DOHH2 (cell line): ENCODE measurements around the gene SLC6A8.

Source experiments
- H3F3A ChIP-seq: fragments of 200-600 bp; sonication (generic), shearing (Covaris generic); 2 replicates; pipeline ENCODE4 v1.6.0; 2016; ENCODE audit warnings: antibody characterized with exemption, mild to moderate bottlenecking; ENCODE audit not compliant: control insufficient read depth, insufficient read depth
- H3K27ac ChIP-seq: fragments of 200-600 bp; sonication (generic); 2 replicates; pipeline ENCODE4 v1.5.1; 2014; ENCODE audit warnings: low read depth, mild to moderate bottlenecking, low read length, moderate library complexity
- H3K27me3 ChIP-seq: fragments of 200-600 bp; sonication (generic); 2 replicates; pipeline ENCODE4 v1.6.1; 2014; ENCODE audit warnings: mild to moderate bottlenecking, low read length, mixed read lengths; ENCODE audit not compliant: control insufficient read depth
- H3K36me3 ChIP-seq: fragments of 200-600 bp; sonication (generic); 2 replicates; pipeline ENCODE4 v1.6.1; 2014; ENCODE audit warnings: mild to moderate bottlenecking, low read length, moderate library complexity, mixed read lengths; ENCODE audit not compliant: control insufficient read depth
- H3K4me1 ChIP-seq: fragments of 200-600 bp; sonication (generic); 2 replicates; pipeline ENCODE4 v1.6.1; 2014; ENCODE audit warnings: mild to moderate bottlenecking, low read length, mixed read lengths; ENCODE audit not compliant: control insufficient read depth
- H3K4me2 ChIP-seq: fragments of 200-600 bp; sonication (generic); 2 replicates; pipeline ENCODE4 v1.6.0; 2014; ENCODE audit warnings: mild to moderate bottlenecking, low read length, moderate library complexity
- H3K4me3 ChIP-seq: fragments of 200-600 bp; sonication (generic); 2 replicates; pipeline ENCODE4 v1.5.1; 2014; ENCODE audit warnings: mild to moderate bottlenecking, low read length, mixed read lengths
- H3K79me2 ChIP-seq: fragments of 200-600 bp; sonication (generic); 2 replicates; pipeline ENCODE4 v1.6.1; 2014; ENCODE audit warnings: mild to moderate bottlenecking, low read length, mixed read lengths; ENCODE audit not compliant: control insufficient read depth
- H3K9me2 ChIP-seq: fragments of 200-600 bp; sonication (generic); replicated peaks from 2 replicates; pipeline ENCODE4 v1.6.1; 2014; ENCODE audit warnings: mild to moderate bottlenecking, low read length, mixed read lengths; ENCODE audit not compliant: control insufficient read depth
- H3K9me3 ChIP-seq: fragments of 200-600 bp; sonication (generic); 2 replicates; pipeline ENCODE4 v1.6.1; 2014; ENCODE audit warnings: antibody characterized with exemption, low read length, mixed read lengths; ENCODE audit not compliant: control insufficient read depth, insufficient read depth
- H4K20me1 ChIP-seq: fragments of 200-600 bp; sonication (generic); 2 replicates; pipeline ENCODE4 v1.6.0; 2014; ENCODE audit warnings: low read depth, mild to moderate bottlenecking, antibody characterized with exemption, low read length, moderate library complexity; ENCODE audit not compliant: control insufficient read depth, insufficient read depth
- CTCF ChIP-seq: fragments of 200-600 bp; sonication (generic); IDR thresholded peaks from one replicate; pipeline ENCODE4 v1.5.1; 2014; ENCODE audit warnings: antibody characterized with exemption, mild to moderate bottlenecking, low read depth, low read length; ENCODE audit not compliant: poor library complexity, severe bottlenecking
- EZH2phosphoT487 ChIP-seq: fragments of 200-600 bp; sonication (generic); IDR thresholded peaks from 2 replicates; pipeline ENCODE4 v1.6.1; 2017; ENCODE audit warnings: borderline replicate concordance, mild to moderate bottlenecking, antibody characterized with exemption, low read length, moderate library complexity, mixed read lengths

The SLC6A8 gene

GRCh38 chrX:153641627-153642026 is 46.1 kb upstream of the SLC6A8 start:
- Histone ChIP-seq H3K4me1 (0 out of 2 replicates have a peak, but pooled peaks cover 2% of the 10 kb centered on the region), H3K4me2 (no peak overlapping the region; the same call in 1 of the 2 replicates), H3K36me3 (no peaks in the 10 kb centered on the region), H3K9me3 (no peaks in the 10 kb centered on the region), H3K27ac (no peak overlapping the region), H3K79me2 (no peaks in the 10 kb centered on the region), H3K9me2 (no peaks in the 10 kb centered on the region), H3K4me3 (no peak overlapping the region), H3K27me3 (peaks cover 27% of the 10 kb centered on the region), H3F3A (no peaks in the 10 kb centered on the region), H4K20me1 (no peaks in the 10 kb centered on the region)
- no peak for TF ChIP-seq CTCF
- TF ChIP-seq EZH2phosphoT487 = no peak

- H3K9me2 ChIP-seq = no peaks in the 10 kb centered on the region
- H3K4me1 ChIP-seq = 0 out of 2 replicates have a peak, but pooled peaks cover 2% of the 10 kb centered on the region
- H3K27ac ChIP-seq = no peak overlapping the region
- H3K4me3 ChIP-seq = no peak overlapping the region
- H3K79me2 ChIP-seq = no peaks in the 10 kb centered on the region
- no peaks in the 10 kb centered on the region for H3F3A ChIP-seq
- H3K36me3 ChIP-seq = no peaks in the 10 kb centered on the region
- no peaks in the 10 kb centered on the region for H3K9me3 ChIP-seq
- H3K4me2 ChIP-seq = no peak overlapping the region; the same call in 1 of the 2 replicates
- no peaks in the 10 kb centered on the region for H4K20me1 ChIP-seq
- TF ChIP-seq EZH2phosphoT487 (no peak), CTCF (no peak)
- H3K27me3 ChIP-seq = peaks cover 28% of the 10 kb centered on the region
Measured at GRCh38 chrX:153642051-153642654, 45.6 kb upstream of the SLC6A8 start.

GRCh38 chrX:153642655-153643430 is 44.9 kb upstream of the SLC6A8 start:
- no peaks in the 10 kb centered on the region for H3K36me3 ChIP-seq
- no peak overlapping the region for H3K4me3 ChIP-seq
- H3K9me3 ChIP-seq = no peaks in the 10 kb centered on the region
- TF ChIP-seq EZH2phosphoT487 = no peak
- no peak for TF ChIP-seq CTCF
- H3F3A ChIP-seq = no peaks in the 10 kb centered on the region
- no peaks in the 10 kb centered on the region for H4K20me1 ChIP-seq
- H3K79me2 ChIP-seq = no peaks in the 10 kb centered on the region
- H3K27me3 ChIP-seq = peaks cover 28% of the 10 kb centered on the region
- H3K9me2 ChIP-seq = no peaks in the 10 kb centered on the region
- no peak overlapping the region for H3K27ac ChIP-seq
- 0 out of 2 replicates have a peak, but pooled peaks cover 2% of the 10 kb centered on the region for H3K4me1 ChIP-seq
- no peak overlapping the region for H3K4me2 ChIP-seq
